ENCODE data around the gene CDYL.

The CDYL gene

GRCh38 chr6:4906293-4907276 is 130.4 kb downstream of the CDYL start:
- H3K4me1 ChIP-seq (ENCODE audit: control insufficient read depth, low read length), result peaks cover 5% of the 10 kb centered on the region; the same call in 1 of the 2 replicates
- peaks cover 13% of the 10 kb centered on the region; the same call in 1 of the 2 replicates for H4K20me1 ChIP-seq (ENCODE audit: control insufficient read depth, insufficient read depth, low read depth, low read length)
- no peaks in the 10 kb centered on the region; the same call in 1 of the 2 replicates for H3K79me2 ChIP-seq (ENCODE audit: control insufficient read depth, low read length)
- H3K9me2 ChIP-seq (replicated peaks; ENCODE audit: control insufficient read depth, low read length), result no peaks in the 10 kb centered on the region
- no peaks in the 10 kb centered on the region for H3K36me3 ChIP-seq (ENCODE audit: control insufficient read depth, low read length)
- no peaks in the 10 kb centered on the region for H3K27me3 ChIP-seq (ENCODE audit: control insufficient read depth, low read length)
- no peaks in the 10 kb centered on the region for H3F3A ChIP-seq (ENCODE audit: control insufficient read depth, insufficient read depth)
- no peak overlapping the region for H3K27ac ChIP-seq (ENCODE audit: low read depth, low read length)
- H3K4me2 ChIP-seq (ENCODE audit: low read length), result no peak overlapping the region
- no peak overlapping the region for H3K4me3 ChIP-seq (ENCODE audit: low read length)
- TF ChIP-seq, protein P1, sequence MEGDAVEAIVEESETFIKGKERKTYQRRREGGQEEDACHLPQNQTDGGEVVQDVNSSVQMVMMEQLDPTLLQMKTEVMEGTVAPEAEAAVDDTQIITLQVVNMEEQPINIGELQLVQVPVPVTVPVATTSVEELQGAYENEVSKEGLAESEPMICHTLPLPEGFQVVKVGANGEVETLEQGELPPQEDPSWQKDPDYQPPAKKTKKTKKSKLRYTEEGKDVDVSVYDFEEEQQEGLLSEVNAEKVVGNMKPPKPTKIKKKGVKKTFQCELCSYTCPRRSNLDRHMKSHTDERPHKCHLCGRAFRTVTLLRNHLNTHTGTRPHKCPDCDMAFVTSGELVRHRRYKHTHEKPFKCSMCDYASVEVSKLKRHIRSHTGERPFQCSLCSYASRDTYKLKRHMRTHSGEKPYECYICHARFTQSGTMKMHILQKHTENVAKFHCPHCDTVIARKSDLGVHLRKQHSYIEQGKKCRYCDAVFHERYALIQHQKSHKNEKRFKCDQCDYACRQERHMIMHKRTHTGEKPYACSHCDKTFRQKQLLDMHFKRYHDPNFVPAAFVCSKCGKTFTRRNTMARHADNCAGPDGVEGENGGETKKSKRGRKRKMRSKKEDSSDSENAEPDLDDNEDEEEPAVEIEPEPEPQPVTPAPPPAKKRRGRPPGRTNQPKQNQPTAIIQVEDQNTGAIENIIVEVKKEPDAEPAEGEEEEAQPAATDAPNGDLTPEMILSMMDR (IDR thresholded peaks at IDR 0.05; ENCODE audit: low read depth, low read length, poor library complexity, severe bottlenecking), result no peak
- TF ChIP-seq EZH2phosphoT487 (IDR thresholded peaks at IDR 0.05; ENCODE audit: borderline replicate concordance, low read length), result no peak
- H3K9me3 ChIP-seq (ENCODE audit: control insufficient read depth, insufficient read depth, low read length), result no peaks in the 10 kb centered on the region

DNA sequence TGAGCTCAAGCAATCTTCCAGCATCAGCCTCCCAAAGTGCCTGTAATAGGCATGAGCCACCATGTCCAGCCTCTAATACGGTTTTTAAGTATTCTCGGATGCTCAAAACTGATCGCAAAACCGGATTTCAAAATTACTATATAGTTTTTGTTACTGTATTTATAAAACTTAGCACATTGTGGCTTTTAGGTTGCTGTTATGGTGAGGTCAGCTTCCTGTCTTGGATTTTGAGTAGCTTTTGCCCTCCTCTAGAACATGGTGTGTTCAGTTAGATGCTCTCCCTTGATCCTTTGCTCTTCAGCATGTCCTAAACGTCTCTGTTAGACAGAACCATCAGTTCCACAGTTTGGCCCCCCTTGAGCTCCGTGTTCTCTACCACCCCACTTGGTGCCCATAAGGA is 131.4 kb downstream of the CDYL start:
- TF ChIP-seq, protein P1 (IDR thresholded peaks at IDR 0.05; ENCODE audit: low read depth, low read length, poor library complexity, severe bottlenecking), result no peak
- TF ChIP-seq EZH2phosphoT487 (IDR thresholded peaks at IDR 0.05; ENCODE audit: borderline replicate concordance, low read length), result no peak
- Histone ChIP-seq H3F3A (ENCODE audit: control insufficient read depth, insufficient read depth) (no peaks in the 10 kb centered on the region), H3K27ac (ENCODE audit: low read depth, low read length) (no peak overlapping the region), H3K9me3 (ENCODE audit: control insufficient read depth, insufficient read depth, low read length) (no peaks in the 10 kb centered on the region), H3K4me2 (ENCODE audit: low read length) (no peak overlapping the region), H3K4me1 (ENCODE audit: control insufficient read depth, low read length) (no peaks in the 10 kb centered on the region), H4K20me1 (ENCODE audit: control insufficient read depth, insufficient read depth, low read depth, low read length) (peaks cover 13% of the 10 kb centered on the region; the same call in 1 of the 2 replicates), H3K79me2 (ENCODE audit: control insufficient read depth, low read length) (no peaks in the 10 kb centered on the region; the same call in 1 of the 2 replicates), H3K36me3 (ENCODE audit: control insufficient read depth, low read length) (no peaks in the 10 kb centered on the region), H3K9me2 (replicated peaks; ENCODE audit: control insufficient read depth, low read length) (no peaks in the 10 kb centered on the region), H3K4me3 (ENCODE audit: low read length) (no peak overlapping the region), H3K27me3 (ENCODE audit: control insufficient read depth, low read length) (no peaks in the 10 kb centered on the region)

- Histone ChIP-seq H3K79me2 (ENCODE audit: control insufficient read depth, low read length) (no peaks in the 10 kb centered on the region; the same call in 1 of the 2 replicates), H3K27me3 (ENCODE audit: control insufficient read depth, low read length) (no peaks in the 10 kb centered on the region), H3F3A (ENCODE audit: control insufficient read depth, insufficient read depth) (no peaks in the 10 kb centered on the region), H3K4me3 (ENCODE audit: low read length) (no peak overlapping the region), H3K4me1 (ENCODE audit: control insufficient read depth, low read length) (no peaks in the 10 kb centered on the region), H4K20me1 (ENCODE audit: control insufficient read depth, insufficient read depth, low read depth, low read length) (peaks cover 13% of the 10 kb centered on the region; the same call in 1 of the 2 replicates), H3K9me2 (replicated peaks; ENCODE audit: control insufficient read depth, low read length) (no peaks in the 10 kb centered on the region), H3K4me2 (ENCODE audit: low read length) (no peak overlapping the region), H3K9me3 (ENCODE audit: control insufficient read depth, insufficient read depth, low read length) (no peaks in the 10 kb centered on the region), H3K27ac (ENCODE audit: low read depth, low read length) (no peak overlapping the region), H3K36me3 (ENCODE audit: control insufficient read depth, low read length) (no peaks in the 10 kb centered on the region)
- no peak for TF ChIP-seq EZH2phosphoT487 (IDR thresholded peaks at IDR 0.05; ENCODE audit: borderline replicate concordance, low read length)
- TF ChIP-seq, protein P1 (IDR thresholded peaks at IDR 0.05; ENCODE audit: low read depth, low read length, poor library complexity, severe bottlenecking), result no peak
Measured at GRCh38 chr6:4908062-4908461, 131.9 kb downstream of the CDYL start.

All from DOHH2 (cell line).